ENCODE results near the gene NACC2. TPM values are rescaled to one million over a fixed set of nuclear protein-coding genes. Genes with fewer than 3 reads are reported as not detected.

Gene NACC2
- total RNA-seq, 1 experiment from 2014 or later: 22.0 TPM

- no peak overlapping the region for H3K4me3 ChIP-seq (ENCODE audit: low read depth, low read length)
- POLR2A ChIA-PET: no interaction called here
- DNase-seq: no peak
These were observed 108.5 kb downstream of the NACC2 start for GRCh38 chr9:135986605-135987004.

GRCh38 chr9:135985889-135986288, 109.2 kb downstream of the NACC2 start:
- Mint-ChIP-seq H3K36me3 (ENCODE audit: insufficient read depth, unreplicated experiment) (no peaks in the 10 kb centered on the region), H3K27ac (ENCODE audit: unreplicated experiment) (no peak overlapping the region), H3K4me3 (ENCODE audit: unreplicated experiment) (no peak overlapping the region), H3K4me1 (ENCODE audit: low read depth, unreplicated experiment) (no peaks in the 10 kb centered on the region), H3K27me3 (ENCODE audit: insufficient read depth, unreplicated experiment) (peaks cover 2% of the 10 kb centered on the region), H3K9me3 (ENCODE audit: unreplicated experiment) (no peaks in the 10 kb centered on the region)
- no peaks in the 10 kb centered on the region for H3K9me3 ChIP-seq
- ChIA-PET POLR2A (no interaction called here), CTCF (no interaction called here)
- no peaks in the 10 kb centered on the region for H3K27me3 ChIP-seq (replicated peaks; ENCODE audit: control insufficient read depth, insufficient read depth, low read length)
- no peaks in the 10 kb centered on the region for H3K36me3 ChIP-seq (ENCODE audit: control insufficient read depth, insufficient read depth, low read length)
- BruUV-seq (replicated peaks): no TSS peak
- H3K4me1 ChIP-seq: no peaks in the 10 kb centered on the region
- no peak for TF ChIP-seq CTCF (IDR thresholded peaks at IDR 0.05; ENCODE audit: insufficient read depth in 1 of 2, low read depth in 1 of 2, low read length in 1 of 2, severe bottlenecking in 1 of 2, unreplicated experiment in 1 of 2)
- DNase-seq: no peak
- intact Hi-C loops (cut with micrococcal nuclease; ENCODE audit: unreplicated experiment): no loop called here
- H3K4me3 ChIP-seq (ENCODE audit: low read depth, low read length): no peak overlapping the region

More at GRCh38 chr9:135986605-135987004, 108.5 kb downstream of the NACC2 start:
- no peaks in the 10 kb centered on the region for H3K4me1 Mint-ChIP-seq (ENCODE audit: low read depth, unreplicated experiment)
- no peaks in the 10 kb centered on the region for H3K36me3 Mint-ChIP-seq (ENCODE audit: insufficient read depth, unreplicated experiment)
- Histone ChIP-seq H3K4me1 (no peaks in the 10 kb centered on the region), H3K27me3 (replicated peaks; ENCODE audit: control insufficient read depth, insufficient read depth, low read length) (no peaks in the 10 kb centered on the region), H3K36me3 (ENCODE audit: control insufficient read depth, insufficient read depth, low read length) (no peaks in the 10 kb centered on the region), H3K9me3 (no peaks in the 10 kb centered on the region)
- CTCF ChIA-PET: no interaction called here
- TF ChIP-seq CTCF (IDR thresholded peaks at IDR 0.05; ENCODE audit: insufficient read depth in 1 of 2, low read depth in 1 of 2, low read length in 1 of 2, severe bottlenecking in 1 of 2, unreplicated experiment in 1 of 2): no peak
- H3K27me3 Mint-ChIP-seq (ENCODE audit: insufficient read depth, unreplicated experiment): peaks cover 2% of the 10 kb centered on the region
- intact Hi-C loops (cut with micrococcal nuclease; ENCODE audit: unreplicated experiment): no loop called here
- BruUV-seq (replicated peaks): no TSS peak
- H3K4me3 Mint-ChIP-seq (ENCODE audit: unreplicated experiment): no peak overlapping the region
- H3K9me3 Mint-ChIP-seq (ENCODE audit: unreplicated experiment): no peaks in the 10 kb centered on the region
- H3K27ac Mint-ChIP-seq (ENCODE audit: unreplicated experiment): no peak overlapping the region

- BruUV-seq (replicated peaks): no TSS peak
These were observed 109.7 kb downstream of the NACC2 start for GRCh38 chr9:135985459-135985774.

More at GRCh38 chr9:135985459-135985774, 109.7 kb downstream of the NACC2 start:
- Mint-ChIP-seq H3K27ac (ENCODE audit: unreplicated experiment) (no peak overlapping the region), H3K4me3 (ENCODE audit: unreplicated experiment) (no peak overlapping the region), H3K27me3 (ENCODE audit: insufficient read depth, unreplicated experiment) (peaks cover 2% of the 10 kb centered on the region), H3K4me1 (ENCODE audit: low read depth, unreplicated experiment) (no peaks in the 10 kb centered on the region), H3K9me3 (ENCODE audit: unreplicated experiment) (no peaks in the 10 kb centered on the region), H3K36me3 (ENCODE audit: insufficient read depth, unreplicated experiment) (no peaks in the 10 kb centered on the region)
- ChIA-PET POLR2A (no interaction called here), CTCF (no interaction called here)
- DNase-seq: no peak
- no peak for TF ChIP-seq CTCF (IDR thresholded peaks at IDR 0.05; ENCODE audit: insufficient read depth in 1 of 2, low read depth in 1 of 2, low read length in 1 of 2, severe bottlenecking in 1 of 2, unreplicated experiment in 1 of 2)
- H3K4me1 ChIP-seq: no peaks in the 10 kb centered on the region
- H3K36me3 ChIP-seq (ENCODE audit: control insufficient read depth, insufficient read depth, low read length): no peaks in the 10 kb centered on the region
- no peak overlapping the region for H3K4me3 ChIP-seq (ENCODE audit: low read depth, low read length)
- intact Hi-C loops (cut with micrococcal nuclease; ENCODE audit: unreplicated experiment): no loop called here
- H3K9me3 ChIP-seq: no peaks in the 10 kb centered on the region
- H3K27me3 ChIP-seq (replicated peaks; ENCODE audit: control insufficient read depth, insufficient read depth, low read length): no peaks in the 10 kb centered on the region

Data from Caco-2 (cell line).